H1 (cell line): ENCODE results near the gene CRBN. TPM values are rescaled to one million over a fixed set of nuclear protein-coding genes. Genes with fewer than 3 reads are reported as not detected.

Experiments used
- JUN ChIP-seq: IDR thresholded peaks from 2 replicates; pipeline ENCODE4 v1.6.1; 2011; ENCODE audit warnings: low read depth, mild to moderate bottlenecking, improper control_type of control experiment, low read length
- SIRT6 ChIP-seq: IDR thresholded peaks from one replicate; pipeline ENCODE4 v1.7.1; 2012; ENCODE audit warnings: low read length, inconsistent platforms
- SP2 ChIP-seq: IDR thresholded peaks from 2 replicates; pipeline ENCODE4 v1.6.1; 2012; ENCODE audit warnings: mild to moderate bottlenecking, low read length, inconsistent platforms
- polyA plus RNA-seq, 7 experiments: library from polyadenylated mRNA; depleted of rRNA in 3 of 7; stranded (reverse) in 5 of 7; unstranded in 2 of 7; fragments of >200 nt in 5 of 7; fragments of 200-250 nt in 2 of 7; gene quantifications; 1 replicate in 5 of 7; 2 replicates in 1 of 7; 4 replicates in 1 of 7; pipeline versions ENCODE4 v1.2.1 to v1.2.3, GENCODE V29; 2011 to 2013; ENCODE audit warnings: missing spikeins in 2 of 7, mixed read lengths in 2 of 7
- total RNA-seq: library from RNA; stranded (reverse); fragmentation: NEBNext Ultra II Directional; extraction: Animal tissue kit (Norgen Biotek cat#: 25700); gene quantifications from 2 replicates; pipeline ENCODE4 v1.2.1, GENCODE V29; 2021
- TF ChIP-seq, protein P1 (sequence below): IDR thresholded peaks from 2 replicates; pipeline ENCODE4 v1.6.1; 2012; ENCODE audit warnings: low read length, inconsistent platforms

Gene CRBN
- total and polyA plus RNA-seq, 2 of the 8 experiments (the other 6 are each of a cell fraction or from before 2014, with no cell fraction given) = 13.4 to 30.3 TPM

DNA sequence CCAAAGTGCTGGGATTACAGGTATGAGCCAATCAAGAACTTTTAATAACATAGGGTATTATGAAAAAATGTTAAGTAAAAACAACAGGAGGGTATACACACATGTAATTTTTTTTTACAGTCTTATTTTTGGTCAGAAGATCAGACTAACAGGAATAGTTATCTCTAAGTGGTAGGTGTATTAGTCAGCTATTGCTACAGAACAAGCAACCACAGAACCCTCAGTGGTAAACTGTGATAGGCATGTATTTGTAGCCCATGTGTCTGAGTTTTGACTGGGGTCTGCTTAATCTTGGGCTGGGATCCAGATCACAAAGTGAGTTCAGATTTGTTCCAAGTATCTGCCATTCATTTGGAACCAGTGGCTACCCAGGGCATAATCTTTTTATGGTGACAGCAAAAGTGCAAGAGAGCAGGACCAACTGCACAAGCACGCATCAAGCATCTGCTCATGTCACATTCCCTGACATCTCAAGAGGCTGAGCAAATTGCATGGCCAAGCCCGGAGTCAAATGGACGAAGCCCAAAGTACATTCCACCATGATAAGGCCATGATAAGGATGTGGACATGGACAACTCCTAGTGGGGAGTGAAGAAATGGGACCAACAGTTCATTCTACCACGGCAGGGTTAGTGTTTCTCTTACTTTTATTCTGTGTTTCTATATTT lies 66.3 kb downstream of the CRBN start (continued):
- no peak for TF ChIP-seq SP2
- no peak for TF ChIP-seq SIRT6
- TF ChIP-seq, protein P1, sequence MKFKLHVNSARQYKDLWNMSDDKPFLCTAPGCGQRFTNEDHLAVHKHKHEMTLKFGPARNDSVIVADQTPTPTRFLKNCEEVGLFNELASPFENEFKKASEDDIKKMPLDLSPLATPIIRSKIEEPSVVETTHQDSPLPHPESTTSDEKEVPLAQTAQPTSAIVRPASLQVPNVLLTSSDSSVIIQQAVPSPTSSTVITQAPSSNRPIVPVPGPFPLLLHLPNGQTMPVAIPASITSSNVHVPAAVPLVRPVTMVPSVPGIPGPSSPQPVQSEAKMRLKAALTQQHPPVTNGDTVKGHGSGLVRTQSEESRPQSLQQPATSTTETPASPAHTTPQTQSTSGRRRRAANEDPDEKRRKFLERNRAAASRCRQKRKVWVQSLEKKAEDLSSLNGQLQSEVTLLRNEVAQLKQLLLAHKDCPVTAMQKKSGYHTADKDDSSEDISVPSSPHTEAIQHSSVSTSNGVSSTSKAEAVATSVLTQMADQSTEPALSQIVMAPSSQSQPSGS = no peak
- no peak for TF ChIP-seq JUN
